Peyer's patch (tissue), 4 donors: ENCODE results near the gene LRRC25. TPM values are rescaled to one million over a fixed set of nuclear protein-coding genes. Genes with fewer than 3 reads are reported as not detected.
A peak's percentile ranks its signal among the peaks of the same experiment; 100 is the strongest.

Experiments used
- DNase-seq, 3 donors: peaks; one replicate each; pipeline ENCODE4 v3.0.0-alpha.2; 2017 to 2019
- H3K27ac ChIP-seq, 4 donors: fragments of 200-600 bp; sonication (generic); one replicate each; pipeline ENCODE4 v1.5.1; 2016 to 2019
- H3K27me3 ChIP-seq, 2 donors: fragments of 200-600 bp; sonication (generic); one replicate each; pipeline ENCODE4 v1.5.1; 2019
- H3K36me3 ChIP-seq, 3 donors: fragments of 200-600 bp; sonication (generic); one replicate each; pipeline ENCODE4 v1.5.1; 2016 to 2019
- H3K4me1 ChIP-seq, 4 donors: fragments of 200-600 bp; sonication (generic); one replicate each; pipeline ENCODE4 v1.5.1; 2016 to 2019
- H3K4me3 ChIP-seq, 4 donors: fragments of 200-600 bp; sonication (generic); 1 replicate in 3 of 4; 2 replicates in 1 of 4; pipeline ENCODE4 v1.5.1; 2016 to 2019; ENCODE audit warnings: mild to moderate bottlenecking in 1 of 4
- H3K9me3 ChIP-seq, 4 donors: fragments of 200-600 bp; sonication (generic); one replicate each; pipeline ENCODE4 v1.5.1; 2016 to 2019; ENCODE audit warnings: mild to moderate bottlenecking in 1 of 4
- CTCF ChIP-seq, 6 experiments: fragments of 450-650 bp in 4 of 6; fragments of 200-600 bp in 2 of 6; sonication (generic) in 1 of 6; IDR thresholded peaks; one replicate each; pipeline ENCODE4 v1.5.1; 2017 to 2019; ENCODE audit warnings: antibody characterized with exemption in 6 of 6, mild to moderate bottlenecking in 3 of 6, moderate library complexity in 1 of 6
- POLR2A ChIP-seq, 2 donors: fragments of 450-650 bp; IDR thresholded peaks; one replicate each; pipeline ENCODE4 v1.5.1; 2017; ENCODE audit warnings: antibody characterized with exemption in 2 of 2, mild to moderate bottlenecking in 2 of 2, moderate library complexity in 2 of 2
- total RNA-seq, 4 donors: library from RNA; depleted of rRNA; stranded (reverse); fragments of >200 nt; gene quantifications; one replicate each; pipeline ENCODE4 v1.1.0, GENCODE V29; 2016

The LRRC25 gene
- total RNA-seq, 4 donors from 2014 or later, result 2.5 to 4.2 (median 3.6) TPM

- Histone ChIP-seq H3K27me3 (no peaks in the 10 kb centered on the region), H3K27ac (peak overlapping the region; percentile 59 to 88 (median 65)), H3K36me3 (no peaks in the 10 kb centered on the region), H3K4me1 (peaks cover 0 to 48% (median 39%) of the 10 kb centered on the region in 4 donors), H3K4me3 (peak overlapping the region; percentile 48 to 72 (median 56)), H3K9me3 (no peaks in the 10 kb centered on the region)
- TF ChIP-seq POLR2A (IDR thresholded peaks at IDR 0.05) (no peak), CTCF (IDR thresholded peaks at IDR 0.05) (no peak)
- DNase-seq, result peak in 1 of 3 donors; percentile 54
Observed at GRCh38 chr19:18433735-18434398, 36.4 kb upstream of the LRRC25 start.

DNA sequence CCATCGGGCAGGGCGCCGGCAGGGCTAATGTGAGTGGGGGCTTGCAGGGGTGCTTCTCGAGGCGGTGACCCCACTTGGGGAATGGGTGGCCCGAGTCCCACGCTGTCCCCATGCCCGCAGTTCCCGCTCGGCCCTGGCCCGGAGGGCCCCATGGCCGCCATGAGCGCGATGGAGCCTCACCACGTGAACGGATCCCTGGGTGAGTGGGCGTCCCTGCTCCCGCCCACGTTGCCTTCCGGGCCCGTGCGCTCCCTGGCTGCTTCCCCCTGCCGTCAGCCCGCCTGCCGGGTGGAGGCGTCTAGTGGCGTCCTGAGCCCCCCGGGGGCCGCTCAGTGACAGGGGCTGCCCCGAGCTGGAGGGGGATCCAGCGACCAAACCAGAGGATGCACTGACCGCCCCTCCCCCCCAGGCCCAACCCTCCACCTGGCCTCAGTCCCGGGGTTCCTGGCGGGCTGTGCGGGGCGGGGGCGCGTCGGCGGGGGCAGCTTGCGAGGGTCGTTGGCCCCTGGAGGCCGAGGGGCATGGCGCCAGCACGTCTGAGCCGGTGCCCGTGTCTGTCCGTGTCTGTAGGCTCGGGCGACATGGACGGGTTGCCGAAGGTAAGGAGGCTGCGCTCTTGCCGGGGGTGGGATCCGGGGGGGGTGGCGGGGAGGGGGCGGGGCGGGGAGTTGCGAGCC is 35.7 kb upstream of the LRRC25 start:
- peak overlapping the region; percentile 59 to 88 (median 65) for H3K27ac ChIP-seq
- H3K9me3 ChIP-seq, result no peaks in the 10 kb centered on the region
- H3K36me3 ChIP-seq, result no peaks in the 10 kb centered on the region
- peak overlapping the region; percentile 48 to 72 (median 56) for H3K4me3 ChIP-seq
- no peaks in the 10 kb centered on the region for H3K27me3 ChIP-seq
- peaks cover 0 to 49% (median 39%) of the 10 kb centered on the region in 4 donors for H3K4me1 ChIP-seq
- DNase-seq, result peak in 2 of 3 donors; percentile 66 to 78
- TF ChIP-seq POLR2A (IDR thresholded peaks at IDR 0.05) (no peak), CTCF (IDR thresholded peaks at IDR 0.05) (no peak)

DNA sequence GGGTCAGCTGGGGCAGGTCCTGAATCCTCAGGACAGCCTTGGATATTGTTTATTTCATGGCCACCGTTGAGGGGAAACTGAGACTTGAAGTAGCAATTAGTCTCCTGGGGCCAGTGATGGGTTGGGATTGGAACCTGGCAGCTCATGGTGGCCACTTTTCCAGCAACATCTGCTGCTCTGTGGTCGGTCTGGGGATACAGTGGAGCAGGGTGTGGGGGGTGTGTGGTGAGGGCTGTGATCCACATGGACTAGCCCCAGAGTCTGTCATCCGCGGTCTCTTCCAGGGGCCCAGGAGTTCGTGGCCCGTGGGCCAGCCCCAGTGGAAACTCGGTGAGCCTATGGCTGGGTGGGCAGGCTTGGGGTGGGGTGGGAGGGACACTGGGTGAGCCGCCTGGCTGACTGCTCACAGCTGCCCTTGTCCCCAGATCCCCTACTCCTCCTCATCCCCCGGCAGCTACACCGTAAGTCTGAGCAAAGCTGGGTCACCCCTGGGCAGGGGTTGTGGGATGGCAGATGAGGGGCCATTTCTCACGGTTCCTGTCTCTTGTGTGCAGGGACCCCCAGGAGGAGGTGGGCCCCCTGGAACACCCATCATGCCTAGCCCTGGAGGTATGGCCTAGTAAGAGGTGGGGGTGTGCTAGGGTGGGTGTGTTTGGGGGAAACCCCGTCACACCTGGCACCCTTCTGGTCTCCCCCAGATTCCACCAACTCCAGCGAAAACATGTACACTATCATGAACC is 35.0 kb upstream of the LRRC25 start:
- no peaks in the 10 kb centered on the region for H3K9me3 ChIP-seq
- no peaks in the 10 kb centered on the region for H3K27me3 ChIP-seq
- peaks cover 0 to 47% (median 37%) of the 10 kb centered on the region in 4 donors for H3K4me1 ChIP-seq

GRCh38 chr19:18431351-18432197 is 34.2 kb upstream of the LRRC25 start:
- H3K27me3 ChIP-seq, result no peaks in the 10 kb centered on the region
- H3K27ac ChIP-seq, result no peak overlapping the region
- DNase-seq, result peak in 1 of 3 donors; percentile 47
- H3K4me3 ChIP-seq, result no peak overlapping the region
- H3K4me1 ChIP-seq, result peaks cover 0 to 42% (median 32%) of the 10 kb centered on the region in 4 donors
- no peaks in the 10 kb centered on the region for H3K36me3 ChIP-seq
- TF ChIP-seq POLR2A (IDR thresholded peaks at IDR 0.05) (no peak), CTCF (IDR thresholded peaks at IDR 0.05) (no peak)
- H3K9me3 ChIP-seq, result no peaks in the 10 kb centered on the region

More for the DNA sequence above, 35.0 kb upstream of the LRRC25 start:
- H3K36me3 ChIP-seq, result no peaks in the 10 kb centered on the region
- H3K27ac ChIP-seq, result peak overlapping the region in 3 of 4 donors; percentile 59 to 88 (median 71)
- H3K4me3 ChIP-seq, result peak overlapping the region in 3 of 4 donors; percentile 53 to 72 (median 58)
- DNase-seq, result no peak
- no peak for TF ChIP-seq CTCF (IDR thresholded peaks at IDR 0.05)
- TF ChIP-seq POLR2A (IDR thresholded peaks at IDR 0.05), result no peak
